Endothelial cell of umbilical vein (primary cell): Measurements from ENCODE around the gene TESK2. TPM values are rescaled to one million over a fixed set of nuclear protein-coding genes. Genes with fewer than 3 reads are reported as not detected.

Experiments
- BruUV-seq: library from RNA; stranded (reverse); fragments of 400-500 nt; replicated peaks from 2 replicates; lab custom pipeline; 2021; lab: Mats Ljungman, UMichigan
- CTCF ChIA-PET: fragments of 300-600, 350-600 bp; sonication (Branson Sonifier 250); formaldehyde crosslinking; loops from one replicate; lab custom pipeline; 2021; ENCODE audit warnings: antibody characterized with exemption, inconsistent platforms; lab: Charles Lee
- POLR2A ChIA-PET: fragments of 300-600, 350-600 bp; sonication (Branson Sonifier 250); formaldehyde crosslinking; loops from one replicate; lab custom pipeline; 2021; ENCODE audit warnings: antibody characterized with exemption, inconsistent platforms; lab: Charles Lee
- DNase-seq: peaks from one replicate; pipeline ENCODE4 v3.0.0-alpha.2; 2011; ENCODE audit warnings: low read depth, low spot score
- FAIRE-seq: peaks from 2 replicates; lab custom pipeline; 2011; peaks lifted over from hg19 to GRCh38; lab: Jason Lieb, UNC
- H2AFZ ChIP-seq: 2 replicates; pipeline ENCODE4 v1.6.0; 2012; ENCODE audit warnings: low read depth, low read length, control low read depth, inconsistent platforms
- H3K27ac ChIP-seq: 2 replicates; pipeline ENCODE4 v1.5.1; 2011; ENCODE audit warnings: low read depth, mild to moderate bottlenecking, control low read depth, low read length, moderate library complexity; ENCODE audit not compliant: insufficient read depth
- H3K27me3 ChIP-seq, 2 experiments: 2 replicates each; pipeline versions ENCODE4 v1.6.0 to v1.6.1; 2011; ENCODE audit warnings: low read length in 2 of 2, mixed read lengths in 1 of 2; ENCODE audit not compliant: control insufficient read depth in 2 of 2, insufficient read depth in 2 of 2
- H3K36me3 ChIP-seq, 2 experiments: 2 replicates in 1 of 2; 3 replicates in 1 of 2; pipeline ENCODE4 v1.5.1; 2011; ENCODE audit warnings: low read length in 2 of 2, mild to moderate bottlenecking in 1 of 2, moderate library complexity in 1 of 2; ENCODE audit not compliant: control insufficient read depth in 2 of 2, insufficient read depth in 2 of 2; ENCODE audit errors: extremely low read depth in 1 of 2
- H3K4me1 ChIP-seq: 3 replicates; pipeline ENCODE4 v1.5.1; 2011; ENCODE audit warnings: mild to moderate bottlenecking, low read length; ENCODE audit not compliant: control insufficient read depth, insufficient read depth; ENCODE audit errors: extremely low read depth
- H3K4me2 ChIP-seq: 2 replicates; pipeline ENCODE4 v1.6.1; 2011; ENCODE audit warnings: low read length, control low read depth, mixed read lengths; ENCODE audit not compliant: insufficient read depth
- H3K4me3 ChIP-seq, 3 experiments: fragments of 200-600 bp in 1 of 3; sonication (generic), shearing (Covaris generic) in 1 of 3; replicated peaks in 1 of 3; 2 replicates each; pipeline ENCODE4 v1.5.1; 2011 to 2016; ENCODE audit warnings: control low read depth in 3 of 3, low read length in 3 of 3, mild to moderate bottlenecking in 2 of 3, inconsistent platforms in 1 of 3, low read depth in 1 of 3, moderate library complexity in 1 of 3; ENCODE audit not compliant: insufficient read depth in 1 of 3
- H3K79me2 ChIP-seq: 2 replicates; pipeline ENCODE4 v1.6.0; 2012; ENCODE audit warnings: low read length, inconsistent platforms; ENCODE audit not compliant: control insufficient read depth, insufficient read depth
- H3K9ac ChIP-seq: replicated peaks from 2 replicates; pipeline ENCODE3; 2011; ENCODE audit warnings: low read length, control low read depth; ENCODE audit not compliant: insufficient read depth; ENCODE audit errors: extremely low read depth
- H3K9me1 ChIP-seq: replicated peaks from 3 replicates; pipeline ENCODE4 v1.6.0; 2011; ENCODE audit warnings: mild to moderate bottlenecking, low read length; ENCODE audit not compliant: control insufficient read depth, insufficient read depth; ENCODE audit errors: extremely low read depth
- H3K9me3 ChIP-seq: replicated peaks from 2 replicates; pipeline ENCODE4 v1.5.1; 2012; ENCODE audit warnings: low read length, inconsistent platforms; ENCODE audit not compliant: control insufficient read depth, insufficient read depth
- H4K20me1 ChIP-seq: replicated peaks from 2 replicates; pipeline ENCODE3; 2011; ENCODE audit warnings: mild to moderate bottlenecking, low read length; ENCODE audit not compliant: control insufficient read depth, insufficient read depth; ENCODE audit errors: extremely low read depth
- CTCF ChIP-seq, 2 donors: IDR thresholded peaks; 1 replicate in 1 of 2; 2 replicates in 1 of 2; pipeline ENCODE4 v1.5.1; 2011; ENCODE audit warnings: low read length in 2 of 2, mild to moderate bottlenecking in 2 of 2, moderate library complexity in 2 of 2, control low read depth in 1 of 2, inconsistent platforms in 1 of 2, low read depth in 1 of 2; ENCODE audit not compliant: insufficient read depth in 1 of 2; ENCODE audit errors: extremely low read depth in 1 of 2
- EZH2 ChIP-seq: IDR thresholded peaks from 2 replicates; pipeline ENCODE4 v1.6.1; 2012; ENCODE audit warnings: borderline replicate concordance, low read depth, mild to moderate bottlenecking, moderate library complexity, low read length, inconsistent platforms; ENCODE audit not compliant: severe bottlenecking
- FOS ChIP-seq: IDR thresholded peaks from 2 replicates; pipeline ENCODE4 v1.6.1; 2011; ENCODE audit warnings: mild to moderate bottlenecking, low read length, moderate library complexity, borderline replicate concordance; ENCODE audit not compliant: insufficient read depth
- GATA2 ChIP-seq: IDR thresholded peaks from 2 replicates; pipeline ENCODE4 v1.7.0; 2011; ENCODE audit warnings: low read depth, mild to moderate bottlenecking, moderate library complexity, mixed read lengths, low read length; ENCODE audit not compliant: insufficient read length, insufficient read depth
- JUN ChIP-seq: IDR thresholded peaks from 2 replicates; pipeline ENCODE4 v1.6.1; 2011; ENCODE audit warnings: borderline replicate concordance, low read depth; ENCODE audit not compliant: insufficient read length, insufficient read depth
- MYC ChIP-seq: IDR thresholded peaks from one replicate; pipeline ENCODE4 v1.6.1; 2011; ENCODE audit warnings: mild to moderate bottlenecking, low read depth, low read length
- POLR2A ChIP-seq: IDR thresholded peaks from 2 replicates; pipeline ENCODE4 v1.6.1; 2012; ENCODE audit warnings: low read depth, mild to moderate bottlenecking, control low read depth, low read length
- POLR2AphosphoS5 ChIP-seq: IDR thresholded peaks from 2 replicates; pipeline ENCODE4 v1.6.1; 2012; ENCODE audit warnings: low read depth, mild to moderate bottlenecking, control low read depth, low read length, moderate library complexity; ENCODE audit not compliant: insufficient read depth
- dilution Hi-C: fragments of 300-500 bp; cut with MboI; formaldehyde crosslinking; loops from one replicate; pipeline ENCODE4 v1.15.0; 2019; ENCODE audit warnings: low sequenced_read_pairs; ENCODE audit not compliant: extremely low pct_ligation_motif_present
- intact Hi-C: fragments of 100-400 bp; cut with micrococcal nuclease; formaldehyde crosslinking; loops from one replicate; pipeline ENCODE4 v1.10.0; 2022
- polyA plus RNA-seq, 4 experiments: library from polyadenylated mRNA; depleted of rRNA in 3 of 4; stranded (reverse) in 3 of 4; unstranded in 1 of 4; fragments of >200 nt; gene quantifications; 2 replicates each; pipeline versions ENCODE4 v1.2.1 to v1.2.3, GENCODE V29; 2011 to 2012; ENCODE audit warnings: missing spikeins in 1 of 4
- total RNA-seq: library from RNA; stranded (reverse); gene quantifications from 2 replicates; pipeline ENCODE4 v1.2.3, GENCODE V29; 2021
- TF ChIP-seq, protein P1 (sequence below): IDR thresholded peaks from 2 replicates; pipeline ENCODE4 v1.6.1; 2011; ENCODE audit not compliant: insufficient read depth, insufficient read length

The TESK2 gene
- total and polyA plus RNA-seq, 2 donors (not counting 3 experiments of a cell fraction or from before 2014, with no cell fraction given) = 2.1 to 2.6 TPM

- CTCF ChIA-PET = no interaction called here
- H3K9ac ChIP-seq = no peak overlapping the region
- no peaks in the 10 kb centered on the region for H3K9me1 ChIP-seq
- H3K27me3 ChIP-seq = no peaks in the 10 kb centered on the region
- no peak for FAIRE-seq
- no peak overlapping the region for H3K4me2 ChIP-seq
- no peak overlapping the region for H3K27ac ChIP-seq
- no TSS peak for BruUV-seq
- H3K4me1 ChIP-seq = no peaks in the 10 kb centered on the region
- POLR2A ChIA-PET = no interaction called here
- no peaks in the 10 kb centered on the region for H4K20me1 ChIP-seq
- intact Hi-C loops (no loop called here), dilution Hi-C loops (no loop called here)
- no peaks in the 10 kb centered on the region for H3K36me3 ChIP-seq
- DNase-seq = no peak
- H3K9me3 ChIP-seq = no peaks in the 10 kb centered on the region
- no peak overlapping the region for H3K4me3 ChIP-seq
- H2AFZ ChIP-seq = no peak overlapping the region
- TF ChIP-seq, protein P1, sequence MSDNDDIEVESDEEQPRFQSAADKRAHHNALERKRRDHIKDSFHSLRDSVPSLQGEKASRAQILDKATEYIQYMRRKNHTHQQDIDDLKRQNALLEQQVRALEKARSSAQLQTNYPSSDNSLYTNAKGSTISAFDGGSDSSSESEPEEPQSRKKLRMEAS = no peak
- TF ChIP-seq JUN = no peak
- TF ChIP-seq GATA2 = no peak
- TF ChIP-seq CTCF (IDR thresholded peaks at IDR 0.05; ENCODE audit: extremely low read depth in 1 of 2, insufficient read depth in 1 of 2, low read depth in 1 of 2, low read length in 2 of 2) = no peak
- no peak for TF ChIP-seq MYC
- no peak for TF ChIP-seq POLR2AphosphoS5
- no peak for TF ChIP-seq POLR2A
- no peak for TF ChIP-seq EZH2
- no peak for TF ChIP-seq FOS
- H3K79me2 ChIP-seq = no peaks in the 10 kb centered on the region
Measured at GRCh38 chr1:45473302-45473701, 17.7 kb downstream of the TESK2 start.
